Measurements from ENCODE around the gene PRKAG2. TPM values are rescaled to one million over a fixed set of nuclear protein-coding genes. Genes with fewer than 3 reads are reported as not detected.

PRKAG2 gene
- total and polyA plus RNA-seq, 2 of the 8 experiments (the other 6 are each of a cell fraction or from before 2014, with no cell fraction given) = 7.5 to 18.1 TPM

DNA sequence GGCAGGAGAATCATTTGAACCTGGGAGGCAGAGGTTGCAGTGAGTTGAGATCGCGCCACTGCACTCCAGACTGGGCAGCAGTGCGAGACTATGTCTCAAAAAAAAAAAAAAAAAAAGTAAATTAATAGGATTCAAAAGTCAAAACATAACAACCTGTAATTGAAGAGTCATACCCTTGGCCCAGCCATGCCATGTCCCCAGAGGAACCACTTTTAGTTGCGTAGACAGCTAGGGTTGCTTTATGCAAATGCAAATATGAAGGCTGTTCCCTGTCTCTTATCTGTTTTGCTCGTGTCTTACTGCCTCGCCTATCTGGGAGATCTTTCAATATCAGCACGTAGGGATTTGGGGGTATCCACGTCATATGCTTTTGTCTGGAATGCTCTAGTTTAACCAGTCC is 73.1 kb downstream of the PRKAG2 start:
- Histone ChIP-seq H2BK120ac (replicated peaks; ENCODE audit: low read depth, low read length) (no peak overlapping the region), H3K56ac (replicated peaks; ENCODE audit: insufficient read length, low read depth, low read length) (no peak overlapping the region), H2BK15ac (ENCODE audit: low read length) (no peak overlapping the region), H3K14ac (ENCODE audit: insufficient read length) (no peak overlapping the region), H2AFZ (ENCODE audit: low read length) (no peak overlapping the region), H2BK20ac (ENCODE audit: low read length) (no peak overlapping the region), H3K27ac (ENCODE audit: low read depth, low read length) (no peak overlapping the region), H3K4me2 (ENCODE audit: insufficient read depth in 1 of 2, low read depth in 2 of 2, low read length in 2 of 2) (no peak overlapping the region), H3K9ac (replicated peaks in 1 of 4; ENCODE audit: extremely low read depth in 1 of 4, low read depth in 3 of 4, low read length in 3 of 4) (no peak overlapping the region), H2BK12ac (ENCODE audit: low read depth, low read length) (no peak overlapping the region), H3K79me1 (ENCODE audit: low read depth, low read length) (no peaks in the 10 kb centered on the region), H4K5ac (ENCODE audit: insufficient read length, low read depth, low read length) (no peak overlapping the region), H4K8ac (ENCODE audit: extremely low read depth, insufficient read depth, low read length) (no peak overlapping the region), H3K18ac (ENCODE audit: extremely low read depth, low read length) (no peak overlapping the region), H3K23me2 (ENCODE audit: low read depth, low read length) (no peaks in the 10 kb centered on the region), H3K23ac (ENCODE audit: insufficient read length) (no peak overlapping the region), H4K91ac (replicated peaks; ENCODE audit: insufficient read length, low read length) (no peak overlapping the region), H2BK5ac (ENCODE audit: low read depth, low read length) (no peak overlapping the region), H3K4me1 (replicated peaks in 1 of 4; ENCODE audit: control insufficient read depth in 3 of 4, insufficient read depth in 4 of 4, low read length in 3 of 4) (no peaks in the 10 kb centered on the region), H3K4me3 (ENCODE audit: extremely low read depth in 1 of 4, insufficient read depth in 2 of 4, low read depth in 3 of 4, low read length in 4 of 4) (no peak overlapping the region), H3K36me3 (ENCODE audit: control insufficient read depth in 2 of 4, insufficient read depth in 4 of 4, low read length in 3 of 4) (no peaks in the 10 kb centered on the region), H3K79me2 (ENCODE audit: control insufficient read depth in 1 of 2, insufficient read depth in 2 of 2, low read length in 2 of 2) (no peaks in the 10 kb centered on the region), H2AK5ac (ENCODE audit: low read depth, low read length) (no peak overlapping the region), H3K4ac (replicated peaks; ENCODE audit: insufficient read length, low read depth, low read length) (no peak overlapping the region), H4K20me1 (replicated peaks in 1 of 2; ENCODE audit: control insufficient read depth in 1 of 2, insufficient read depth in 2 of 2, low read length in 2 of 2) (no peaks in the 10 kb centered on the region), H3K27me3 (replicated peaks in 1 of 4; ENCODE audit: control insufficient read depth in 3 of 4, extremely low read depth in 1 of 4, insufficient read depth in 3 of 4, low read length in 3 of 4) (no peaks in the 10 kb centered on the region), H3K9me3 (ENCODE audit: insufficient read depth in 2 of 2, low read depth in 1 of 2, low read length in 1 of 2) (no peaks in the 10 kb centered on the region)
- TF ChIP-seq KDM5A (IDR thresholded peaks at IDR 0.05; ENCODE audit: low read length) = no peak
- TF ChIP-seq FOSL1 (IDR thresholded peaks at IDR 0.05; ENCODE audit: insufficient read depth, low read depth, low read length) = no peak
- no peak for TF ChIP-seq SUZ12 (IDR thresholded peaks at IDR 0.05; ENCODE audit: low read length)
- TF ChIP-seq MAFK (IDR thresholded peaks at IDR 0.05; ENCODE audit: low read depth, low read length) = no peak
- TF ChIP-seq SP1 (IDR thresholded peaks at IDR 0.05; ENCODE audit: low read depth, low read length) = no peak
- no peak for TF ChIP-seq NANOG (IDR thresholded peaks at IDR 0.05; ENCODE audit: insufficient read depth, low read depth, low read length, poor library complexity, severe bottlenecking)
- TF ChIP-seq RAD21 (IDR thresholded peaks at IDR 0.05 in 1 of 2, conservative IDR thresholded peaks at IDR 0.05 in 1 of 2; ENCODE audit: low read depth in 2 of 2, low read length in 2 of 2) = no peak
- TF ChIP-seq CHD1 (IDR thresholded peaks at IDR 0.05; ENCODE audit: low read depth, low read length) = no peak
- WGBS, 2 experiments (ENCODE audit: extremely low coverage in 1 of 2, insufficient coverage in 1 of 2, insufficient read length in 1 of 2, insufficient replicate concordance in 2 of 2, low coverage in 1 of 2, low lambda C conversion rate in 2 of 2, missing lambda C conversion rate in 1 of 2) = 89% methylated on average over 8 of the region's 8 CpGs; no CpG with 5 or more reads in 1 of the 2 experiments
- FAIRE-seq (no peak), DNase-seq (ENCODE audit: low read depth in 1 of 2, low spot score in 2 of 2) (no peak)
- POLR2A ChIA-PET (ENCODE audit: partially characterized antibody) = no interaction called here
- CTCF ChIA-PET (ENCODE audit: partially characterized antibody) = interaction anchor here (1.0 to 1.1 kb wide), 4 partner anchors 9 to 34 kb away, joined by 3 read pairs; no protein-coding TSS in a partner anchor

Measured in H1 (cell line).